Epidermal melanocyte (primary cell): Measurements from ENCODE around the gene DDX3Y.

ENCODE experiments used
- DNase-seq: peaks from one replicate; pipeline ENCODE4 v3.0.0; 2011; ENCODE audit warnings: low spot score; ENCODE audit not compliant: insufficient read length

DDX3Y gene

DNA sequence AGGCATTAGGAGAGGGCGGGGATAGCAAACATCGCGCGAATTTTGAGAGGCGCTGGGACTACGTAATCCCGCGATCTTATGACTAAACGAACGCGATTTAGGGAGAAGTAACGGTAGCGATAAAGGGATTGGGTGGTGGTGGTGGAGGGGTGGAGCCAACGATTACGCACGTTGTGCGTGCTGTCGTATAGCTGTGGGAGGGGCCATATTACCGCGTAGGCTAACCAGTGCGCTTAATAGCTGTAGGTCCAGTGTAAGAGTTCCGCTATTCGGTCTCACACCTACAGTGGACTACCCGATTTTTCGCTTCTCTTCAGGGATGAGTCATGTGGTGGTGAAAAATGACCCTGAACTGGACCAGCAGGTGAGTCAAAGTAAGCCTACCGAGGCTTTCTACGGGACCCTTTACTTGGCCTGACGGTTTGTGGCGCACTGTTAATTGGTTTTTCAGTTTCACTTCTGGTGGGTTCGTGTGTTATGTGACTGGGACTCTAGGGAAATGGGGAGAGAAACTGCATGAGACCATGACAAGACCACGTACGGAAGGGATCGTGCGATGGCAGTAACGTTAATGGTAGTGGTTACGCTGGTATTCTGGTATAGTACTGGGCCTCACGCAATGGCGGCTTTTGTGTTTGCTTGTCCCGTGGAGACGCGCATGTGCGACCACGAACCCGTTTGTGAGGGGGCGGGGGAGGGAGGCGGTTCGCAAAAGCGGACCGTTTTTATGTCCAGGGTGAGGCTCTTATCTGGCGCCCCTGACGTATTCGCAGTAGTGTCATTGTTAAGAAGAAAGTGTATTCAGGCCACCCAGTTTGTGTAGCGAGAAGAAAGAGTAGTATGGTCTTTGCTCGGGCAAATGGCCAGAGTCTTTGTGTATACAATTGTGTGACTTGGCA, at the start of gene DDX3Y:
TSS of gene DDX3Y (plus strand) at position 251 of the 899 bp plus-strand sequence. CDS start at position 320, 69 bp downstream.
- DNase-seq, result peak; percentile 92

DNA sequence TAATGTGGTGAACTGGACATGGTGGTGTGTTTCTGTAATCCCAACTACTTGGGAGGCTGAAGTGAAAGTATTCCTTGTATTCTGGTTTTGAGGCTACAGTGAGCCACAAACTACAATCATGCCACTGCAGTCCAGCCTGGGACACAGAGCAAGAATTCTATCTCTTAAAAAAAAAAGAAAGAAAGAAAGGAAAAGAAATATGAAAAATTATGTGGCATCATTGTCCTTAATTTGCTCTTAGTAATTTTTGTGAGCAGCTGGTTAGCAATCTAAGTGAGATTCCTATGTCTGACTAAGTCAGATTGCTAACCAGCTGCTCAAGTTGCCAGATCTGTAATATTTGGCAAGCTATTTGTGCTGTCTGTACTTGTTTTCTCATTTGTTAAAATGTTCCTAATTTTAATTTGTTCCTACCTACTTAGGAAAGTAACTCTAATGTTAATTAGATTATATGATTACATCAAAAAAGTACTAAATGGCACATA, 48.8 kb upstream of the DDX3Y start:
- no peak for DNase-seq

DNA sequence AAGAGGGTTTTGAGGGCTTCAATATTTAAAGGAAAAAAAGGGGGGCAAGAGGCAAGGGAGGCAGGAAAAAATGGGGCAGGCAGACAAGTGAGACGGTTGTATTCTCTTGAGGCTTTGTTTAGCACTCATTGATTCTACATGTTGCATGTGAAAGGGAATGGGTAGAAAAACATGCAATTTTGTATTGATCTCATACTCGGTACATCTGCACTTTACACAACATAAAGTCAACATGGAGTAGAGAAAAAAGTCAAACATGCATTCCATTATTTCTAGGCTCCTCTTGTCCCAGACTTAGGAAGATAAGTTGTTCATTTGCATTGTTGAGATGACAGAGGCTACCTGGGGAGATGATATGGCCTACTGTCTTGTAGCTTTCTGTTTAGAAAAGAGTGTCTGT, 36.7 kb upstream of the DDX3Y start:
- DNase-seq, result no peak

DNA sequence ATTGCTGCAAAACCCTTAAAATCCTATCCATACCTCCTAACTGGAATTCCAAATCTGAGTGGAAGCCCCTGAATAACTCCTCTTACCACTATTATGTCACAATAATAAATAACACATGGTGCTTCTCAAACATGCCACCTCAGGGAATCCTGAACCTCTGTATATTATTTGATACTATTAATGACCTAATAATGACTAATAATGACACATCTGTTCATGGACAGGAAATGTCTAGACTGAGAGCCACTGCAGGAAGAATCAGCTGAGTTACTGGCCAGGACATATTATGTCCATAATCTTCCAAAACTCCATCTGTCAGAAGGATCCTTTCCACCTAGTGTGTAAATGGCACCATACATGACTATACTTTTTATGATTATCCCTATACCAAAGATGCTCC, 7.7 kb upstream of the DDX3Y start:
- DNase-seq, result no peak

DNA sequence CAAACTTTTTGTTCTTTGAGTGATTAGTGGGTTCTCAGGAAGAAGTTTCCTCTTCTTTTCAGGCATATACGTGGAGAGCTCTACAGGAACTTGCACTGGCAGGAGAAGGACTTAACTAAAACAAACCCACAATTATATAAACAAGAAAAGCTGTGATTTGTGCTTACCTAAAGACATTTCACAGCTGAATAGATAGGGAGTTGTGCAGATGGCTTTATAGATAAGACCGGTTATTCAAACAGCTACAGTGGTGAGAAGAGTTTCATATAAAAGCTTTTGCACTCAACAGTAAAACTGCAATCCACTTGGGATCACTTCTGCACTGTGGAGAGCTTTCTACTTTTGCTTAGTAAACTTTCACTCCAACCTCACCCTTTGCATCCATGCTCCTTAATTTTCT, 6.1 kb upstream of the DDX3Y start:
- DNase-seq, result no peak

DNA sequence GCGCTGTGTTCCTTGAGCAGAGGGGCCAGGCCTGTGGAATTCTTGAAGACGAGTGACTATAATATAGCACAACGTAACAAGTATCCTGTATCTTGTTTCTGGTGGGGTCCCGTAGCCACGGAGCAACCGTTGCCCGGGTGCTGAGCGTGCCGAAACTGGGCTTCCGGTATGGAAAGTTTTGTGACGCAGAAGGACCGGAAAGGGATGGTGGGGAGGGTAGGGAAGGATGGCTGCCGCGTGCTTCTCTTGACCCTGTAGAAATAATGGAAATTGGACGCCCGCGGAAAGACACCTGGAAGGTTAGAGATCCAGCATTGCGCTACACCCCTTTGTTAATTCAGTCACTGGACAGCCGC, 827 bp downstream of the DDX3Y start:
- peak; percentile 68 for DNase-seq

DNA sequence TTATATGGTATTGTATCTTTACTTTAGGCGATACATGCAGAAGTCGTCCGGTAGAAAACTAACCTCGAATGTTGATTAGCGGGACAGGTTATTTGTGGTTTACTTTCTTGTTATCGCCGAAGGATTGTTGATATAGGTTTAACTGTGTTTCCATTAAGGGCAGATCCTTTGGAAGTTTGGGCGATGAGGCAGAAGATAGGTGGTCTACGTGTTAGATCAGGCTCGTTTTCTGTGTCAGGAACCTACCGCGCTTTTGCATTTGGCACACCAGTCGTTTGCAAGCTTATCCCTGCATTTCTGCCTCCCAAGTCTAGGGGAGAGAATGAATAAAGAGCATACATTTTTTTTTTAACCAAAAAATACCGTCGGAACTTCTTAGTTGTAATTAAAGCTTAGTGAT, 1.2 kb downstream of the DDX3Y start:
- DNase-seq, result no peak

DNA sequence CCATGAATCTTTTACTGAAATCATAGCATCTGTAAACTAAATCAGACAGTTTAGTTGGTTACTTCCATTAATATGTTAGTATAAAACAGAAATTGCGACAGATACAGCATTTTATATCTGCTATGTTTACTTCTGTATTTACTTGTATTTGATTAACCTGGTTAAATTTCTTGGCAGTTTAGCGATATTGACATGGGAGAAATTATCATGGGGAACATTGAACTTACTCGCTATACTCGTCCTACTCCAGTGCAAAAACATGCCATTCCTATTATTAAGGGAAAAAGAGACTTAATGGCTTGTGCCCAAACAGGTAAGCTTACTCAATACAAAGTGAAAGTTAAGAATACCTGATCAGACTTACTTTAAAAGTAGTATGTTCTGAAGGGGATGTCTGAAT, 8.9 kb downstream of the DDX3Y start:
- no peak for DNase-seq

DNA sequence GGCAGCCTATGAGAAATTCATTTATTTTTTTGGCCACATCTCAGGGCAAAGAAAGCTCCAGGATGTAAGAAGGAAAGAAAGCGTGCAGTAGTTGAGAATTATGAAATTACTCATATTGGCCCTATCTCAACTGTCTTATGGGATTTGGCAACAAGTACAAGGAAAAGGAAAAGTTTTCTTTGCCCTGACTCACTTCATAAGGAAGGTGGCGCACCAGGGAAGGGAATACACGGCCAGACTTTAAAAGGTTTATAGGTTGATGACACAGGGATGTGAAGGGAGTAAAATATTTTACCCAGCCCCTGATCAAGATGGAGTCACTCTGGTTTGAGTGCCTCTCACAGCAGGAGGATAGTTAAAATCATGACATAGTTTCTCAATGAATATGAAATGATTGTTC, 23.4 kb downstream of the DDX3Y start:
- no peak for DNase-seq

DNA sequence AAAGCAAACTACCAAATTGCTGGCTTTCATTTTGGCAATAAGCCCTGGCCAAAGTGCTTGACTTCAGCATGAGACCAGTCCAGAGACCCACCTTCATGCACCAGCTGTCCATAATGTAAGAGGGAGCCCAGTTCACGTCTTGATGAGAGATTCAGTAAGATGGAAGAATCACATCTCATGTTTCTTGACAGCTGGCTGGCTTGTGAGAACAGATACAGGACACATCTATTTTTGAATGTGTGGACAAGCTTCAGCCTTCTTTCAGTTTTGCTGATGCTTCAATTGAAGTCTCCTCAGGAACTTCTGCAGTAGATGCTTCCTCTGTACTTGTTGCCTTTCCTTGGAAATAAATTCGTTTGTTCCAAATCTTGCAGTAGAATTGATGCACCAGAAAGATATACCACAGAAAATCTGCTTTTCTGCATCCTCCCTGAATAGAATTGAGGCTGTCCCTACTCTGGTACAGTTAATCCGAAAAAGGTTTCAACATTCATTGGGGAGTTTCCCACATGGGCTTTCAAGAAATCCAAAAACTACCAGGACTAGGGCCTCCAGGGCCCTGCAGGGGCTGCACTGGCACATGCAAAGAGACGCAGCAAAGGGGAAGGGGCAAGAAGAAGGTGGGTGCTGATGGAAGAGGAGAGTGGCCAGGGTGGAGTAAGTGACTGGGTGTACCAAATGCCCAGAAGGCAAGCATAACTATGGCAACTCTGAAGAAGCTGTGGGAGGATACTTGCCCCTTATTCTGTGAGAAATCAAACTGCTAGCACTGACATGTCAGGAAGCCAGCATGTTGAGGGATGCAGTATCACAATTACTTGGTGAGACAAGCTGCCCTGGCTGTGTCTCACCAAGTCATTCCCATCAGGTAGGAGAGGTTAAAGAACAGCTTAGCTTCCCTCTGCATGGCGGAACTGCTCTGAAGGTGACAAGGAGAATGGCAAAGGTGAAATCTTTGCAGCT, 37.3 kb downstream of the DDX3Y start:
- DNase-seq, result no peak
